Uterus (tissue), 4 donors: ENCODE measurements around the gene ASCC3. TPM values are rescaled to one million over a fixed set of nuclear protein-coding genes. Genes with fewer than 3 reads are reported as not detected.

Experiments
- DNase-seq, 2 donors: peaks; one replicate each; pipeline ENCODE4 v3.0.0-alpha.2; 2019 to 2020
- H3K27ac ChIP-seq, 2 donors: fragments of 200-600 bp; sonication (generic); 1 replicate in 1 of 2; 2 replicates in 1 of 2; pipeline ENCODE4 v1.5.1; 2016 to 2018
- H3K27me3 ChIP-seq, 2 donors: fragments of 200-600 bp; sonication (generic); one replicate each; pipeline ENCODE4 v1.5.1; 2018 to 2019; ENCODE audit warnings: control low read depth in 1 of 2
- H3K36me3 ChIP-seq, 2 donors: fragments of 200-600 bp; sonication (generic); one replicate each; pipeline ENCODE4 v1.5.1; 2019; ENCODE audit warnings: control low read depth in 1 of 2
- H3K4me1 ChIP-seq, 2 donors: fragments of 200-600 bp; sonication (generic); one replicate each; pipeline ENCODE4 v1.5.1; 2018 to 2019; ENCODE audit warnings: control low read depth in 1 of 2
- H3K4me3 ChIP-seq, 2 donors: fragments of 200-600 bp; sonication (generic); 1 replicate in 1 of 2; 2 replicates in 1 of 2; pipeline ENCODE4 v1.5.1; 2018 to 2019; ENCODE audit warnings: mild to moderate bottlenecking in 1 of 2
- H3K9me3 ChIP-seq, 2 donors: fragments of 200-600 bp; sonication (generic); one replicate each; pipeline ENCODE4 v1.5.1; 2019; ENCODE audit warnings: control low read depth in 1 of 2
- POLR2A ChIP-seq, 2 donors: fragments of 450-650 bp; IDR thresholded peaks; one replicate each; pipeline ENCODE4 v1.6.1; 2016; ENCODE audit warnings: antibody characterized with exemption in 2 of 2, mild to moderate bottlenecking in 1 of 2, moderate library complexity in 1 of 2
- intact Hi-C: fragments of 100-400 bp; cut with DNase I; formaldehyde crosslinking; loops from one replicate; pipeline ENCODE4 v1.15.1; 2023; ENCODE audit warnings: low total_unique reads
- total RNA-seq, 4 donors: library from RNA; depleted of rRNA in 3 of 4; stranded (reverse); fragments of >200 nt in 3 of 4; gene quantifications; one replicate each; pipeline versions ENCODE4 v1.1.0 to v1.2.4, GENCODE V29; 2014 to 2023
- TF ChIP-seq, protein P1 (sequence below), 4 experiments: fragments of 200-600 bp in 2 of 4; fragments of 450-650 bp in 2 of 4; sonication (generic) in 2 of 4; IDR thresholded peaks; one replicate each; pipeline ENCODE4 v1.5.1; 2016 to 2019; ENCODE audit warnings: antibody characterized with exemption in 4 of 4, mild to moderate bottlenecking in 2 of 4, moderate library complexity in 1 of 4
- donor health status: DM: yes; HTN: yes; CAD: no.

ASCC3 gene
- total RNA-seq, 4 donors from 2014 or later, result 14.3 to 92.4 (median 33.2) TPM

DNA sequence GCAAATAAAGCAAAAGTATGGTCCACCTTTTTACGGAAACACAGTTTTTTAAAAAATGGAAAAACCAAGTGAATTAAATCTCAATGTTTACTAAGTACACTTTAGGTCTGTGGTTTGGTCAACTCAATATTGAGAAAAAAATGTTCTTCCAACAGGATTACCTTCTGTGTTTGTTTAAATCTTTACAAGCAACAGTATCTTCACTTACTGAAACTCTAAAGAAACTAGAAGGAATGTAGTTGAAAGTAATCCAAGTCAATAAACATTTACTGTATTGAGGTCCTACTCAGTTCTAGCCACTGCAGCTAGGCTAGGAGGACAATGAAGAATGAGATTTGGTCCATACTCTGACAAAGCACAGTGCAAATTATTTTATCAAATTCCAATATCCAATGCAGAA lies 80.1 kb downstream of the ASCC3 start:
- Histone ChIP-seq H3K36me3 (no peaks in the 10 kb centered on the region), H3K9me3 (no peaks in the 10 kb centered on the region), H3K27ac (no peak overlapping the region), H3K27me3 (no peaks in the 10 kb centered on the region), H3K4me3 (no peak overlapping the region), H3K4me1 (no peaks in the 10 kb centered on the region)
- TF ChIP-seq, protein P1, sequence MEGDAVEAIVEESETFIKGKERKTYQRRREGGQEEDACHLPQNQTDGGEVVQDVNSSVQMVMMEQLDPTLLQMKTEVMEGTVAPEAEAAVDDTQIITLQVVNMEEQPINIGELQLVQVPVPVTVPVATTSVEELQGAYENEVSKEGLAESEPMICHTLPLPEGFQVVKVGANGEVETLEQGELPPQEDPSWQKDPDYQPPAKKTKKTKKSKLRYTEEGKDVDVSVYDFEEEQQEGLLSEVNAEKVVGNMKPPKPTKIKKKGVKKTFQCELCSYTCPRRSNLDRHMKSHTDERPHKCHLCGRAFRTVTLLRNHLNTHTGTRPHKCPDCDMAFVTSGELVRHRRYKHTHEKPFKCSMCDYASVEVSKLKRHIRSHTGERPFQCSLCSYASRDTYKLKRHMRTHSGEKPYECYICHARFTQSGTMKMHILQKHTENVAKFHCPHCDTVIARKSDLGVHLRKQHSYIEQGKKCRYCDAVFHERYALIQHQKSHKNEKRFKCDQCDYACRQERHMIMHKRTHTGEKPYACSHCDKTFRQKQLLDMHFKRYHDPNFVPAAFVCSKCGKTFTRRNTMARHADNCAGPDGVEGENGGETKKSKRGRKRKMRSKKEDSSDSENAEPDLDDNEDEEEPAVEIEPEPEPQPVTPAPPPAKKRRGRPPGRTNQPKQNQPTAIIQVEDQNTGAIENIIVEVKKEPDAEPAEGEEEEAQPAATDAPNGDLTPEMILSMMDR (IDR thresholded peaks at IDR 0.05), result no peak
- no peak for TF ChIP-seq POLR2A (IDR thresholded peaks at IDR 0.05)
- intact Hi-C loops, result no loop called here
- no peak for DNase-seq

DNA sequence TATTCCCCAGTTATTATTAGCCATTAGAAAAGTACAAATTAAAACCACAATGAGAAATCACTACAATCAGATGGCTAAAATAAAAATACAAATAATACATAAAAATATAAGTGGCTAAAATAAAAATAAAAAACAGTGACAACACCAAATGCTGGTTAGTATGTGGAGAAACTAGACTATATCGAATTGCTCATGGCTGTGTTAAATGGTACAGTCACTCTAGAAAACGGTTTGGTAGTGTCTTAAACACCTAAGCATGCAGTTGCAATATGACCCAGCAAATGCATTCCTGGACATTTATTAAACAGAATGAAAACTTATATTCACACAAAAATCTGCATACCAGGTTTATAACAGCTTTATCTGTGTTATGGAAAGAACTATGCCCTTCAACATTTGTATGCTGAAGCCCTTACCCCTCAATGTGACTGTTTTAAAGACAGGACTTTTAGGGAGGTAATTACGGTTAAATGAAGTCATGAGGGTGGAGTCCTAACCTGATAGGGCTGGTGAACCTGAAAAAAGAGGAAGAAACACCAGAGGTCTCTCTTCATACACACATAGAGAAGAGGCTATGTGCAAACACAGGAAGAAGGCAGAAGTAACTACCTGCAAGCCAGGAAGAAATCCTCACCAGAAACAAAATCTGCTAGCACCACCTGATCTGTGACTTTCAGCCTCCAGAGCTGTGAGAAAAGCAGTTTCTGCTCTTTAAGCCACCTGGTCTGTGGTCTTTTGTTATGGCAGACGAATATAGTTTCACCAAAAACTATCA lies 84.9 kb downstream of the ASCC3 start:
- no peak for TF ChIP-seq POLR2A (IDR thresholded peaks at IDR 0.05)
- TF ChIP-seq, protein P1 (IDR thresholded peaks at IDR 0.05), result no peak
- H3K4me1 ChIP-seq, result no peaks in the 10 kb centered on the region
- intact Hi-C loops, result no loop called here
- H3K9me3 ChIP-seq, result no peaks in the 10 kb centered on the region
- no peaks in the 10 kb centered on the region for H3K36me3 ChIP-seq
- no peaks in the 10 kb centered on the region for H3K27me3 ChIP-seq
- no peak overlapping the region for H3K27ac ChIP-seq
- no peak for DNase-seq
- H3K4me3 ChIP-seq, result no peak overlapping the region

DNA sequence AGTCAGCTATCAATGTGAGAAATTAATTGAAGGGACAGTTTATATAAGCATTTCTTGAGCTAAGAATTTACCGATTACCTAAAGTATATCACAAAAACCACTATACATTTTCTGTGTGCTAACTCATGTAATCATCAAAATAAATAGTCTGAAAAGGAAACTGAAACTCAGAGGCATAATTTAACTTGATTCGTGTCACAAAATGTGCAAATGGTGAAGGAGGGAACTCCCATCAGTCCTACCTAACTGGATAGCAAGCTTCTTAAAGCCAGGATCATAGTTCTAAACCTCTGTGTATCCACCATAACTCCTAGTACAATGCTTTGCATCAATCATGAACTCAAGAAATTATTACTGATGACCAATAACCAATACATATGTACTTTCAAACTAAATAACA lies 91.0 kb downstream of the ASCC3 start:
- no peak overlapping the region for H3K27ac ChIP-seq
- H3K27me3 ChIP-seq, result no peaks in the 10 kb centered on the region
- no peaks in the 10 kb centered on the region for H3K4me1 ChIP-seq
- TF ChIP-seq, protein P1 (IDR thresholded peaks at IDR 0.05), result no peak
- no peak for TF ChIP-seq POLR2A (IDR thresholded peaks at IDR 0.05)
- H3K36me3 ChIP-seq, result no peaks in the 10 kb centered on the region
- intact Hi-C loops, result no loop called here
- no peaks in the 10 kb centered on the region for H3K9me3 ChIP-seq
- no peak overlapping the region for H3K4me3 ChIP-seq
- no peak for DNase-seq

DNA sequence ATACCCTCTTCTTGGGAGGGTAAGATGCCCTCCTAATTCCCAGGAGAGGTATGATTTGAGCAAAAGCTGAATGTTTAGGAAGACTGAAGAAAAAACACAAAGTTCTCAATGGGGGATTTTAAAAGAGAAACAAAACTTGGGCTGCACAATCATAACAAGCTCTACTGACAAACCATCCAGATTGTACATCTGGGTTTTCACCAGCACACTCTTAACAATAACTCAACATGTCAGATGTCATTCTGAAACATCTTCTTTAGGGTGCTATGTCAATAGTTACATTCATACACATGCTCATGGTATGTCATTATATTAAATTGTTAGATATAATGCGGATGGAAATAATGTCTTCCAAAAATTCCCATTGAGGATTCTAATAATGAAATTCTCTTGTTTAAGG lies 95.1 kb downstream of the ASCC3 start:
- DNase-seq, result no peak
- TF ChIP-seq POLR2A (IDR thresholded peaks at IDR 0.05), result no peak
- TF ChIP-seq, protein P1 (IDR thresholded peaks at IDR 0.05), result no peak
- intact Hi-C loops, result no loop called here
- no peak overlapping the region for H3K27ac ChIP-seq
- H3K4me3 ChIP-seq, result no peak overlapping the region
- H3K9me3 ChIP-seq, result no peaks in the 10 kb centered on the region
- H3K36me3 ChIP-seq, result no peaks in the 10 kb centered on the region
- no peaks in the 10 kb centered on the region for H3K4me1 ChIP-seq
- H3K27me3 ChIP-seq, result no peaks in the 10 kb centered on the region

DNA sequence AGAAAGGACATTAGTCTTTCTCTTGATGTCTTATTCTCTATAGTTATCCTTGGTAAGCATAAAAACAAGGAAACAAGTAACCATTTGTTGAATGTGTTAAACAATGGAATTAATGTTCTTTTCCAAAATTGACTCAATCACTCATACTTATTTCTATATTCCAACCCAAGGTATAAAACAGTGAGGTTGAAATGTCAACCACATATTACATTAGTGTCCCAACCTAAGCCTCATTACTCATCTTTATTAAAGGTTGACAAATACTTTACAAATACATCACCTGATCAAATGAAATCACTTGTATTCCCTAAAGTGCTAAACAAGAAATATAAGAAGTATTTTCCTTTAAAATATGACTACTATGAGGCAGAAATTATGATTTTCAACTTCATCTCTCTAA lies 100.5 kb downstream of the ASCC3 start:
- intact Hi-C loops, result no loop called here

More for the DNA sequence above, 100.5 kb downstream of the ASCC3 start:
- Histone ChIP-seq H3K27me3 (no peaks in the 10 kb centered on the region), H3K4me1 (no peaks in the 10 kb centered on the region), H3K27ac (no peak overlapping the region), H3K4me3 (no peak overlapping the region), H3K9me3 (no peaks in the 10 kb centered on the region), H3K36me3 (no peaks in the 10 kb centered on the region)
- TF ChIP-seq, protein P1 (IDR thresholded peaks at IDR 0.05), result no peak
- TF ChIP-seq POLR2A (IDR thresholded peaks at IDR 0.05), result no peak
- DNase-seq, result no peak
